DLD1 (cell line): ENCODE results near the gene RAB8B.

Experiments used
- in situ Hi-C: cut with HindIII; loops from 2 replicates; pipeline ENCODE4 v1.10.0; 2017; ENCODE audit warnings: low sequenced_read_pairs

The RAB8B gene

DNA sequence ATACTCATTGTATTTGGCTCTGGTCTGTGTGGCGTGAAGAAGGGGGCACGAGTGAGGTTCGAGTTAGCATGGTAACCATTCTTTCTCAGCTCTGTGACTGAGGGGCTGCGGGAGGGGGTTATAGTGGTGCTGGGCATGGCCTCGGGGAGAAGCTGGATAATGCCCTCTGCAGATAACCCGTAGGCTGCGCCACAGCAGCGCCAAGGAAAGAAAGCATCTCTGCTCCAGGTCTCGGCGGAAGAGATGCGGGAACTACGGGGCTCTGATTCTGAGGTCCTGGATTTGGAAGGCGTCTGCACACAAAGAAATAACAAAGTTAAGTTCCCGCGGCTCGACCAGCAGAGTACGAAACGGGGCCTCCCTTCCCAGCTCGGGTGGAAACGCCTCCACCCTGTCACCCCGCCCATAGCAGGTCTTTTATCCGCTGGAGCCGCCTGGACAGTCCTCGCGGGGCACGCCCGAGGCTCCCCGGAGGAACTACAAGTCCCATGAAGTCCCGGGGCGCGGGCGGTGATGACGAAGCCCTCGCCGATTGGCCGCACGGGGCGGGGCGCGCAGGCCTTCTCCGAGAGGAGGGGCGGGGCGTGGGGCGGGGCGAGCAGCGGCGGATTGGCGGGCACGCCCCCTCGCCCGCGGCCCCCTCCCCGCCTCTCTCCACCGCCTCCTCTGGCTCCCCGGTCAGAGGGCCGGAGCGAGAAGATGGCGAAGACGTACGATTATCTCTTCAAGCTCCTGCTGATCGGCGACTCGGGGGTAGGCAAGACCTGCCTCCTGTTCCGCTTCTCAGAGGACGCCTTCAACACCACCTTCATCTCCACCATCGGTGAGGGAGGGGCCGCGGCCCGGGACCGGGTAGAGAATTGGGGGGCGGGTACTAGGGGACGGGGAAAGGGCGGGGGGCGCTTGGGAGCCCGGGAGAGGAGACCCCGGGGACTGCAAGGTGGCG is at the start of gene RAB8B:
TSS of gene RAB8B (plus strand) at position 681 of the 946 bp plus-strand sequence. CDS start at position 700, 19 bp downstream.
- in situ Hi-C loops = no loop called here

DNA sequence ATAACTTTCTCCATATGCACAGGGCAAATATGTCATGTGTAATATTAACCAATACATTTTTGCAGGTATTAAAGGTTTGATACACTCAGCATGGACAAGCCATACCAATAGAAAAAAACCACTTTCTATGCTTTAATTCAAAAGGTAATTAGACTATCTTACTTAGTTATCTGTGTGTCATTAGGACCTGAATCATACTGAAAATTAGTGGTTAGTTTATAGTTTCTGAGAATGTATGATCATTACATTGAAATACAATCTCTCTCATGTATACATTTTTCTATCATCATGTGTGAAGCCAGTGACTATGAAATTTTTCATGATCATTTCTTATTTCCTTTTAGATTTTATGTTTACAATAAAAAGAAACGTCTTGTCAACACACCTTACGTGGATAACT is 48.5 kb upstream of the RAB8B start:
- in situ Hi-C loops = no loop called here

DNA sequence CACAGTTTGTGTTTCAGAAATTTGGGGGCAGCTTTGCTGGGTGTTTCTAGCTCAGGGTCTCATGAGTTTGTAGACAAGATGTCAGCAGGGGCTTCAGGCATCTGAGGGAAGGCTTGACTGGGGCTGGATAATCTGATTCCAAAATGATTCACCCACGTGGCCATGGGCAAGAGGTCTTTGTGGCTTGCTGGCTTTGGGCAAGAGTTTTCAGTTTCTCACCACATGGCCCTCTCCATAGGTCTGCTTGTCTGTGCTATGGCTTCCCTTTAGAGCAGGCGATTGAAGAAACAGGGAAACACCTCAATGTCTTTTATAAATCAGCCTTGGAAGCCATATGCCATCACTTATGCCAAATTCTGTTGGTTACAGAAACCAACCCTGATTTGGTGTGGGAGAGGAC is 44.0 kb upstream of the RAB8B start:
- in situ Hi-C loops = no loop called here

DNA sequence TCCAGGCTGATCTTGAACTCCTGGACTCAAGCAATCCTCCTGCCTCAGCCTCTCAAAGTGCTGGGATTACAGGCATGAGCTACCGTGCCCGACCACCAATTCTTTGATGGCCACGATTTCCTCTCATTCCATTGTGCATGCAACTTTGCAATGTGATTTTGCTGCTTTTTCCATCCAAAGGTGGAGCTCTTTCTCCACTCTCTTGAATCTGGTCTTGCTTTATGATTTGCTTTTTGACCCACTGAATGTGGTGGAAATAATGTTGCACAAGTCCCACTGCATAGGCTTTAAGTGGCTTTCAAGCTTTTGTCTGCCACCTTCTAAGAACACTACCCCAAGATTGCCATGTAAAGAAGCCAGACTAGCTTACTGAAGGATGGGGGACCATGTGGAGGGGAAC is 42.7 kb upstream of the RAB8B start:
- in situ Hi-C loops = no loop called here

DNA sequence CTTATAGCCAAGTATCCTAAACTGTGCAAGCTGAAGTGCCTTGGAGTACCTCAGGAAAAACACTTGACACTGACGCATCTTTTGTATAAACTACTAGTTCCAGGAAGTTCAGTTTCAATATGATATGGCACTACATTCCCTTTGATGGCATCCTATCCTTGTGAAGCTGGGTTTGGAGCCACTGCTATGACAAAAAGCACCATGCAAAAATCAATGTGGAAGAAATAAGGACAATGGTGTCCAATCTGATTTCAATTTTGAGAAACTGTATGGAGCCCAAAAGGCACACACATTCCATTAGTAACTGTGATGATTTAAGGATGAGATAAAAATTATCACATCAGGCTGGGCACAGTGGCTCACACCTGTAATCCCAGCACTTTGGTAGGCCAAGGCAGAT is 37.7 kb upstream of the RAB8B start:
- in situ Hi-C loops = no loop called here

DNA sequence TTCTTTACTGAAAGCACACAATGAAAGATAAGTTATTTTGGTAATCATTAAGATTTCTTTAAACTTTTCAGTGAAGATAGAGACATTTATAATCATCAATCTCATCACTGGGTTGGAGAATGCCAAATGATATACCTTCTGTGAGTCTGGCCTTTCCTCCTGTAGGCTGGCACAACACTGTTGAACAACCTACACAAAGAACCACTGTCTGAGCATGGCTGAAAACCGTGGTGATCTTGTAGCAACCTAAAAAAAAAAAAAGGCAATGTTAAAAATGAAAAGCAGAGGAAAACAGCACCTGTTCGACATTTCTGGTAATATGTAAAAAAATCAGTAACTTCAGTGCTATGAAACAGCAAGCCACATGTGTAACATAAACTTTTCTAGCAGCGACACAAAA is 33.9 kb upstream of the RAB8B start:
- in situ Hi-C loops = no loop called here

DNA sequence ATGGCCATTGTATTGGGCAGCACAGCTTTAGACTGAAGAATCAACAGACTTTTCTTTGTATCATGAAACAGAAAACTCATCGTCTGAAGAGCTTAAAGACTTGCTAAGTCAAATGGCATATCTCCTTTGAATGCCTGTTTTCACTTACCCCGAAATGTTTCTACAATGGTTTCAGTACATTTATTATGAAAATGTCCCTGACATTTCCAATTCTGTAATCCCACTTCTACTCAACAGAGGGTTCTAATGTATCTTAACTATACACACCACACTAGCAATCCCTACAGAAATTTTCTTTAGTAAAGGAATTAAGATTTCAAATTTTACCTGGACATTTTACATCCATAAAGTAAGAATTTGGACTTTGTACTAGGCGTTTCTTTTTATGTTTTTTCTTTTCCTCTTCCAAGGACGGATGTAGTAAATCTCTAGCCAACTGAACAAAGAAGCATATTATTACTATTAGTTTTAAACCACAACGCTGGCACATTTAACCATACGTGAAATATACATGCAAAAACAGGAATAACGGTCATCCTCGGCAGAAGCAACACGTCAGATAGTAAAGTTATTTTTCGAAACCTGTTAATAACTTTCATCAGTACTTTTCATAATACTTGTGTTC is 33.2 kb upstream of the RAB8B start:
- in situ Hi-C loops = no loop called here

DNA sequence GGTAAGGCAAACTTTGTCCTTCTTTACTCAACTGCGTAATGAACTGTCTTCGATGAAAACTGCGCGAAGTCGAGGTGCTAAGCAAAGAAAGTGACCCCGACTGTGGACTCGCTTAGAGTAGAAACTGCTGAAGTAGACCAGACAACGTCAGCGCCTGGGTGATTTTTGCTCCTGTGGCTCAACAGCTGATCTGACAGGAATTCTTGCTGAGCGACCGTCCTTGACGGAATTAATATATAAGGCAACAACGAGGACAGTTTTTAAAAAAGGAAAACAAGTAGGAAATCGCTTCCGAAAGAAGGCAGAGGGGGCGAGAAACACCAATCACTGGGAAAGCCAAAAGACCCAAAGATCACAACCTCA is 32.7 kb upstream of the RAB8B start:
- in situ Hi-C loops = no loop called here

DNA sequence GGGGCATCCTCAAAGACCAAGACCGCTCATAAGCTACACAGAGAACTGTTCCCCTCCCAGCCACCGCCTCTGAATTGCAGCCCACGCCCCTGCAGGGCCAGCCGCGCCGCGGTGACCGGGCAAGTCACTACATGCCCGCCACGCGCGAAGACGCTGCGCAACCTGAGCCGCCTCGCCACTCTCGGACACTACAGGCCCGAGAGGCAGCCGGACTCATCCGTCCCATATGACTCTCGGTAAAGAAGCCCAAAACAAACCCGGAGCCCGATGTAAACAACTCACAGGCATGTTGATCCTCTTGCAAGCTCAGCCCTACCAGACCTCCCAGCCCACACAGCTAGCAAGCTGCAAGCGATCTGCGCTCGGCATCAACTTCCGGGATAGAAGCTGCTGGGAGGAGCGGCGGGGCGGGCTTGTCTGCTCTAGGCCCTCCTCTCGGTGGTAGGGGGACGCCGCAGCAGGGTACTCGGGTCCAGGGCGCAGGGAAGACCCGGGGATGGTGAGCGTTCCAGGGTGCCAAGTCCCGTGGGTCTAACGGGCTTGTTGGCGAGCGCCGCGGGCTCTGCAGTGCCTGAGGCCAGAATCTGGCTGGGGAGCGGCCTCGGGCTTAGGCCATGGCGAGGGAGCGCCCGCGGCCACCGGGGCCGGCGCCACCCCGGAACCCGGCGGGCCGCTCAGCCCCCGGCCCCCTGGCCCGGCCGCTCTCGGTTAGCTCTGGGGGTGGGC is 32.1 kb upstream of the RAB8B start, which contains the start of gene RPS27L:
TSS of gene RPS27L (minus strand) at position 360 of the 726 bp plus-strand sequence. CDS start at position 288, 72 bp downstream.
- in situ Hi-C loops = no loop called here

DNA sequence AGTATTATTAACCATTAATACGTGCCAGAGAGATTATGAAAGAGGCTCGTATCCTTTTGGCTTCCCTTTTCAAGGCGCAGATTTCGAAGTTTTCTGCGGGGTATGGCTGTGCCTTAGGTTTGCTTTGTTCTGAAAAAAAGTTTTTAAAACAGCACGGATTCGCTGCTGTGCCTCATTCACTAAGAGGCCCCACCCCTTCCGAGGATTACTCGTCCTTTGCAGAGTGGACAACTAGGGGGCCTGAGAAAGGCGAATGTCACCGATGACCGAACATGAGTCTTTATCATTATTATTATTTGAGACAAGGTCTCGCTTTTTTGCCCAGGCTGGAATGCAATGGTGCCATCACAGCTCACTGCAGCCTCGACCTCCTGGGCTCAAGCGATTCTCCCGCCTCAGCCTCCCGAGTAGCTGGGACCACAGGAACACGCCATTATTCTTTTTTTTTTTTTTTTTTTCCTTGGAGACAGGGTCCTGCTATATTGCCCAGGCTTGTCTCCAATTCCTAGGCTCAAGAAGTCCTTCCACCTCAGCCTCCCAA is 31.4 kb upstream of the RAB8B start:
- in situ Hi-C loops = no loop called here

DNA sequence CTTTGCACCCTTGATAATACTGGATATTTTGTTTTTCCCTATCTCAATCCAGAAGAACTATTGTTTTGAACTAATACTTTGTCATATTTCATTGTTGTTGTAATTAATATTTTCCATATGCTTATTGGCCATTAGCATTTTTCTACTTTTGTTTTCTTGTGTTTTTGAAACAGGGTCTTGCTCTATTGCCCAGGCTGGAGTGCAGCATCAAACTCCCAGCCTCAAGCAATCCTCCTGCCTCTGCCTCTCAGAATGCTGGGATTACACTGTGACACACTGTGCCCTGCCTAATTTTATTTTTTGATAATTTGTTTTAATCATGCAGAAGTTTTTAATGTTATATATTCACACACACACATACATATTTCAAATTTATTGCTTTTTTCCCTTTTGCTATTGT is 28.8 kb upstream of the RAB8B start:
- in situ Hi-C loops = no loop called here

DNA sequence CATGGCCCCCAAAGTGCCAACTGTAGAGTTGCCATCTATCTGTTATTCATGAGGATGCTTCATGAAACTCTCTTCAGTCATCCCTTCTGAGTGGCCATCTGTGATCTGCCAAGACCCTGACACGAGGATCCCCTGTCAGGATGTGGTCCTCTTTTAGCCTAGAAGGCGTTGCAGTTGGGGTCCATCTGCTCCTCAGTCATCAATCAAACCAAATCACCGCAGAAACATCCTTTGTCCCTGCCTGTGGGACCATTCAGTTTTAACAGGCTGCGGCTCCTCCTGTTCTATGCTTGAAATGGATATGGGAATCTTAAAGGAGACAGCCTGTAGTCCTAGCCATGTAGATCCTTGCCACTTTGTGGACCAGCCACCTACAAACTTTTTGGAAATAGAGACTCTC is 26.2 kb upstream of the RAB8B start:
- in situ Hi-C loops = no loop called here

DNA sequence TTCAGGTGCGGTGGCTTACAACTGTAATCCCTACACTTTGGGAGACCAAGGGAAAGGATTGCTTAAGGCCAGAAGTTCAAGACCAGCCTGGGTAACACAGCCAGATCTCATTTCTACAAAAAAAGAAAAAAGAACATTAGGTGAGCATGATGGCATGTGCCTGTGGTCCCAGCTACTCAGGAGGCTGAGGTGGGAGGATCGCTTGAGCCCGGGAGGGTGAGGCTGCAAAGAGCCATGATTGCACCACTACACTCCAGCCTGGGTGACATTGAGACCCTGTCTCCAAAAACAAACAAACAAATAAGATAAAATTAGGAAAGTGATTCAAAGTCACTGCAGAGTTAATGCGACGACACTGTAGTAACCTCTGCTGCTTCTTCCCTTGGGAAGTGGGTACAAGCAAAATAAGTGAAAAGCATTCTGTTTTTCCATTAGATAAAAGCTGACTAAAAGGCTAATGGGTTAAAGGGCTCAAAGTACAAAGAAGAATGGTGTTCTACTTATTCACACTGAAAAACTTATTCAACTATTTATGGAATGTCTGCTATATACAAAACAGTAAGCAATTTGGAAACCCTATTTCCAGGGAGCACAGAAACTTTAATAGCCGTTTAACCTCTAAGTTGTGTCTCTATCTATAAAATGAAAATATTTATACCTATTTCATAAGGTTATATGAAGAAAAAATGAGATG is 24.1 kb upstream of the RAB8B start:
- in situ Hi-C loops = no loop called here

DNA sequence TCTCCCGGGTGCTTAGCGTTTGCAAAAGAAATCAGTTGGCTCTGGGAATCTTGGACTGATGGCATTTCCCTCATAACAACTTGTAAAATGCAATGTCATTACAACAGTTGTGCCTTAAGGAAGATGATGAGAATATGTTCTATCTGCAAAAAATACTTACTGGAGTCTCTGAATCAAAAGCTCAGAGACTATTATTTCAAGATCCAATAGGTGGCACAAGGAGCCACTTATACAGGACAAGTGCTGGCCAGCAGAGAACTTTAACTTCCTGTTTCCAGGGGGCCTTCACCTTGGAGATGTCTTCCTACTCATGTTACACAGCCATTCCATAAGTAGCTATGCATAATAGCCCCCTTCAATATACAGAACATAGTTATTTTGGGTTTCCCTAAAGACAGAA is 23.2 kb upstream of the RAB8B start:
- in situ Hi-C loops = no loop called here

DNA sequence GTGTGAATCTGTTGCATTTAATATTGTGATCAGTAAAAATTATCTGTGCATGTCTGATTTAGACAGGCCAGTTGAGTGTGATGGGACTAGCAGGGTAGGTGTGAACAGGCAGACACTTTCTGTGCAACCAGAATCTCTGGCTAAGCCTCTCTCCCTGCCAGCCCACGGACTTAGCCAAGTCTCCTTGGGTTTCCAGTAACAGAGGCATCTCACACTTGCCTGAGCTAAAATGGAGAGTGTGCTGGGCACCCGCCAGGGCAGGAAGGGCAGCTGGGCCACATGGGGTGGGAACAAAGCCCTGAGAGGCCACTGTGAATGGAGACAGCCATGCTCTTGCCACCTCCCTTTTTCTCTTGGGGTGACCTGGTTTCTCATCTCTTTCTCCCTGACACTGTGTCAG is 19.6 kb upstream of the RAB8B start:
- in situ Hi-C loops = no loop called here

DNA sequence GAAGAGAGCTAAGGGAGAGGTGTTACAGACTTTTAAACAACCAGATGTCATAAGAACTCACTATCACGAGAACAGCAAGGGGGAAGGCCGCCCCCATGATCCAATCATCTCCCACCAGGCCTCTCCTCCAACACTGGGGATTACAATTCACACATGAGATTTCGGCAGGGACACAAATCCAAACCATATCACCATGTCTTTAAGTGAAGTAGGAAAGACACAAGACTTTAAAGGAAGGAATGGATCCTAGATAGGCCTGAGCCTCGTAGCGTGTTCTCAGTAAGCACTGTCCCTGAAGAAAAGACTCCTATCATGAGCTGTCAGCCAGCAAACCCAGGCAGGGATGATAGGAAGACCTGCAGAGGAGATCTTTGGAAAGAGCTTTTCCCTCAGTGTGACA is 17.0 kb upstream of the RAB8B start:
- in situ Hi-C loops = no loop called here

DNA sequence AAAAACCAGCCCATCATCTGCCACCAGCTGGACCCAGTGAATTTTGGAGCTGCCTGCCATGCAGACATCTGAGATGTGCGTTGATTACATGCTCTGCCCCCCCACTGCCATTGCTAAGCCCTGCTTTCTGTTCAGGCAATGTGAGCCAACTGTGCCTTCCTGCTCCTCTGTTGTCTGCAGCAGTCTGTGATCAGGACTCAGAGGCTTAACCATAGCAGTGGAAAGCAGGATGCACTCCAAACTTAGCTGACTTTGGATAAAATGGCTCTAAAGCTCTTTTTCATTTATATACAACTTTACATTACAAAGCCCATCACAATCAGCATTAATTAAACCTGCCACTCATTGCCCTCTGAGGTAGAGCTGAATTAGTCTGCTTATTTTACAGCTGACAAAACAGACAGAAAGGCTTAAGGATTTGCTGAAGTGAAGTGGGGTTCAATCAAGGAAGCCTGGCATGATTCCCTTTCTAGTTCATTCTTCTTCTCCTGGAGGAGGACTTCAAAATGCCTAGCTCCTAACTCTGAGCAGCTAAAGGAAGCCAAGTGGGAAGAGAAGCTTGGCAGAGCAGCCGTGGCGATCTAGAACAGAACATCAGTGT is 16.5 kb upstream of the RAB8B start:
- in situ Hi-C loops = no loop called here

DNA sequence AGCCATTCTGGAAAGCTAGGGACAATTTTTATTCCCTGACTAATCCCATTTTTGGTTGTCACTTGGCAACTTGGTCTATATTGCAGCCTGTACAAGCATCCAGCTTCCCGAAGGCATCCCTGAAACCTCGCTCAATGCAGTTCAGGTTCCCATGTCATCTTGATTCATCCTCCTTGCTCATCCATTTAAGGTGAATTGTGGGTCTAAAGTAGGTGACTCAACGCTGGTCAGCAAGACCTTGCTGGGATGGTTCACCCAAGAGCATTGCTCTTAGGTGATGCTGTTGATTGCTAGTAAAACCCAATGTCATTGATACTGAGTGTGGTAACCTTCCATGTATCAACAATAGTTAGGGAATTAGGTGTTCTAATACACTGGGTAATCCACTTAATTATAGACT is 13.1 kb upstream of the RAB8B start:
- in situ Hi-C loops = no loop called here

DNA sequence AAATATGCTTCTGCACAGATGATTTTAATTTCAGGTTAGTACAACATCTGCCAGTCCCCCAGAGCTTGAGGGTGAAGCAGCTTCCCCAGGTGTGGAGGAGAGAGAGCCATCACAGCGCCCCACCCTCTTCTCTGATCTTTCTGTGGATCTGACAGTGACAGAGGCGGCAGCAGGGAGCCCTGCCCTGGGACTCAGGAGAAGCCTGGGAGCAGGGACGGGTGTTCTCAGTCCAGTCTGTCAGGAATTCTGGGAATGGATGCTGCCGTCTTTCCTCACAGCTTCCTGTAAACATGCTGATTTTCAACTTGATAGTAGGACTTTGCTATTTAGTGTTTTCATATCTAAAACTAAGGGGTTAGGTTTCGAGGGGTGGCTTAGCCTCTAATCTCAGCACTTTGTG is 11.4 kb upstream of the RAB8B start:
- in situ Hi-C loops = no loop called here

DNA sequence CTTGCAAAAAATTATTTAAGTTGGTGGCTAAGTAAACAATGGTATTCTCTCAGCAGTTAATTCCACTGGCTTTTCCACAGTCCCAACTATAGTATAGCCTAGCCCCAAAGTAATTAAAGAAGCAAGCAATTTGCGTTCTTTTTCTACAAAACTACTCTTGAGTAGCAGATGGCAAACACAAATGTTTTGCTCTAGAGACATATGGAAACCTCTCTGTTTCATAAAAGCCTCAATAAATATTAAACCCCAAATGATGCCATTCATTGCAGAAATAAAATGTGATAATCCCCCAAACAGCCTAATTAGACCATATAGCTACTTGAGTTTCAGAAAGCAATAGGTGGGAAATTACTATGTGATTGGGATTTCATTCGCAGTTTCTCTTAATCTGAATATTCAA is 8.7 kb upstream of the RAB8B start:
- in situ Hi-C loops = no loop called here
